Retina (tissue), 1 donor: ENCODE results near the gene LYST.
A peak's percentile ranks its signal among the peaks of the same experiment; 100 is the strongest.
"Not testable (repeated sequence)": the region's sequence is repeated elsewhere in the genome, so short reads cannot be mapped to it uniquely, and the experiment has no call there.

Experiments used
- DNase-seq: peaks from one replicate; pipeline ENCODE4 v3.0.0-alpha.2; 2016

The LYST gene

DNA sequence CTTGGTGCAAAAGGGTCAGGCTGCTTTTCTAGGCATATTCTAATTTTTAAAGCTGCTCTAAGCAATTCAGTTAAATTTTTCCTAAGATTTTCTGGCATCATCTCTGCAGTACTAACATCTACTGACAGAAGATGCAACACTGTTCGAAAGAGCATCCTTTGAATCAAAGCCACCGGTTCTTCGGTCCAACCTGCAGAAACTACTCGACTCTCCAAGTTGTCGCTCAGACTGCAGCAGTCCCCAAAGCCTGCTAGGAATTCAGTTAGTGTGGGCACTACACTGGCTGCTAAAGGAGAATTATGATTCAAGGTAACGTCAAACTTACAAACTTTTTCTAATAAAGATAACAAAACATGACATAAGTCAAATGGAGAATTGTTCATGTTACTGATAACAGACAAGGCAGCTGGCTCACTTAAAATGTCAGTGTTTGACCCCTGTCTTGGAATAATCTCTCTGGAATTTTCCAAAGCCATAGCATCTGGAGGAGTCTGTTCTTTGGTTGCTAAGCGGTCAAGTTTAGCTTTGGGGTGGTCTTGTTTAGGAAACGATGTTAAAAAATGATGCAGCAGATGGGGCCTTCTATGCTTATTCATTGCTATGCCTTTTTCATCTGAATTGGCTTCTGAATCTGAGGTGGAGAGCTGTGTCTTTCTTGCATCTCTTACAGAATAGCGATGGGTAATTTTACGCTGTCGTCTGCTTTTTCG lies 56.9 kb downstream of the LYST start:
- DNase-seq: no peak

DNA sequence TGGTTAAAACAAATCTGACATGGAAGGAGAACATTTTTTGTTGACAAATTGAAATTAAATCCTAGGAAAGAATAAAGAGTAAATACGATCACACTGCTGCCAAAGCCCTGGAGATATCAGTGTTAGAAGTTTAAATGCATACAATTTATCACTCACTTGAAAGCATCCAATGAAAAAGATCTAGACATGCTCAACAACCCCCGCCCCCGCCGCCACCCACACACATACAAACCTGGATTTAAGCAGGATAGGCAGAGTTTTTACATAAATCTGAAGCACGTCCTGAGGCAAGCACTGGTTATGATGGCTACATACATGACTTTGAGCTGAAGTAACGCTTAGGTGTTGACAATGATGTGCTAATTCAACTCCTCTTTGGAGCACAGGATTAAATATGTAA lies 58.5 kb downstream of the LYST start:
- no peak for DNase-seq

DNA sequence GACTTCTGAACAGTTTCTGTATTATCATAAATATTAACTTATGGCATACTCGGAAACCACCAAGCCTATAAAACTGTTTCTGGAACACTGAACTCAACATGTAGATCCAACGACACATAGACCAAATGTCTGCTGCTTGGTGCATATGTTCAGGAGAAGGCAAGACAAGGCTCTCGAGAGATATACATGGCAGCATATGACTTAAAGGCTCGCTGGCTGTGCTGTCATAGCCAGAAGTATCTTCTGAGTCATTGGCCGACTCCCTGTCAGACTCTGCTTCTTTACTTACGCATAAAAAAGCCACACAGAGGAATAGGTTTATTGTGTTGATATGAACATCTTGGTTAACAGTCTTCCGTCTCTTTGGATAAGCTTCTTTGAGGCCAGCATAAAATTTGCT lies 60.6 kb downstream of the LYST start:
- no peak for DNase-seq

DNA sequence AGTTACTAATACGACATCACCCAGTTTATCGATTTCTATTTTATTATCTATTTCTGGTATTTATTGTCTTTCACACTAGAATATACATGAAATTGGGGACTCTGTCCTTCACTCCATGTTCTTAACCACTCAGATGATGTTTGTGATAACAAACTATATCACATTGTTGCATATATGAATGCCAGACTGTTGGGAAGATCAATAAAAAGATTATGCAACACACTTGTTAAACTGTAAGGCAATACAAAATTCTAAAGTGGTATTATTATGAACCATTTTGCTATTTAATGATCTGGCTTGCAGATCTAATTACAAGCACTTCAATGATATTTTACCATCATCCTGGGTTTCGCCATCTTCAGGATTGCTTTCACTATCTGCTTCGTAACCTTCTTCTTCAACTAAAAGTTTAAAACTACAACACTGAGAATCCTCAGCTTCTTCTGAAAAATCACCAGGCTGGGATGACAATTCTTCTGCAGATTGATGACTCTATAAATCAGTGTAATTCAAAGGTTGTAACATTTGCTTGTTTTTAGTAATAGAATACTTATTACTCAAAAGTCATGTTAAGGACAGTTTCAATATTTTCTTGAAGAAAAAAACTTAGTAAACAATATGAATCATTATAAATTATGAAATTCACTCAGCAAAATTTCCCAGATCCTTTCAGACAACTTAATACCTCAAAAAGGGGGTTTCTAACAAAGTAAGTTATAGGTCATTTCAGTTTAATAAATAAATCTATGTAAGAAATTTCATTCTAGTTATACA lies 63.9 kb downstream of the LYST start:
- DNase-seq: no peak

DNA sequence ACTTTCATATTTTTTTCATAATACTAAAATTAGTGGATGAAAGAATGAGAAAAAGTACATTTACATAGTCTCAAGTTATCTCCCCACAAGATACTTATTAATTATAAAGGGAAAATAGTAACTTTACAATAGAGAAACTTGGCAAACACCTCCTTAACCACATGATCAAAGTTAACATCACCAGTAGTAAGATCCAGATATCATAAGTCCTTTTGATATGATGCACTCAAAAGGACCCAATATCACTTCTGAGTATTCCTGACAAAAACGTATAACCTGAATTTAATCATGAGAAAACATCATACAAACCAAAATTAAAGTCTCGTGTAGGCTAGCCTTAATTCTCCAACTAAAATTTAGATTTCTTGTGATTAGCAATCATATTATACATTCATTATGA lies 67.4 kb downstream of the LYST start:
- no peak for DNase-seq

DNA sequence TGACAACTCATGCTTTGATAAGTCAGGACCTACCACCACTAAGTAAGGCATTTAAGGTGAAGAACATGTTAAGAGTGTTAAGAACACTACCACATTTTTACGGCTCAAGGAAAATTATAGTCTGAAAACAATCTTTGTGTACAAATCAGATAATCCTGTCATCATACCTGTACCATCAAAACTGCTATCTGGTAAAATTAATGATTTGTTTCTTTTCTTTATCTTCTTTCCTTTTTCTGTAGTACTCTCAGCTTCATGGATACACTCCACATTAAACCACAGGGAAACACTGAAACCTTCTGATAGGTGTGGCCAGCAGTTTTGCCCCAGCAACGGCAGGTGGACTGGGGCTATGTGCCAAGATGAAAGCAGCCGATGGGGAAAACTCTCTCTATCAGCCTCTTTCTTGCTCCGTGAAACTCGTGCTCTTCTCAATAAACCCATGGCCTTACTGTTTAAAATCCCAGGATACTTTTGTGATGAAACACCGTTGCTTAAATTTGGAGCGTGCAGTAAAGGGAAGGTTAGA lies 75.1 kb downstream of the LYST start:
- DNase-seq: no peak

DNA sequence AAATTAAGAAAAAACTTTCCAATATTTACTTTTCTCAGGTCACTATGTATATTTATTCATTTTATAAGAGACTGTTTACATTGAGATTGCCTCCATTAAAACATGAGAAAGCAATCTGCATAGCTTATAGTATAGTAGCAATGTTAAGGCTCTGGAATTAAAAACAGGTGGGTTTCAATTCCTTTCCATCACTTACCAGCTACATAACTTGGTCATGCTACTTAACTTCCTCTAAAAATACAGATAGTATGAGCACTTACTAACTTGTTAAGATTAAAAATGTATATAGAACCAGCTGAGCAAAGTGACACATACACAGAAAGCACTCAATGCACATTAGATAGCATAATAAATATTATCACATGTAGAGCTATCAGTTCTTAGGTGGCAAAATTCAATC lies 76.6 kb downstream of the LYST start:
- no peak for DNase-seq

DNA sequence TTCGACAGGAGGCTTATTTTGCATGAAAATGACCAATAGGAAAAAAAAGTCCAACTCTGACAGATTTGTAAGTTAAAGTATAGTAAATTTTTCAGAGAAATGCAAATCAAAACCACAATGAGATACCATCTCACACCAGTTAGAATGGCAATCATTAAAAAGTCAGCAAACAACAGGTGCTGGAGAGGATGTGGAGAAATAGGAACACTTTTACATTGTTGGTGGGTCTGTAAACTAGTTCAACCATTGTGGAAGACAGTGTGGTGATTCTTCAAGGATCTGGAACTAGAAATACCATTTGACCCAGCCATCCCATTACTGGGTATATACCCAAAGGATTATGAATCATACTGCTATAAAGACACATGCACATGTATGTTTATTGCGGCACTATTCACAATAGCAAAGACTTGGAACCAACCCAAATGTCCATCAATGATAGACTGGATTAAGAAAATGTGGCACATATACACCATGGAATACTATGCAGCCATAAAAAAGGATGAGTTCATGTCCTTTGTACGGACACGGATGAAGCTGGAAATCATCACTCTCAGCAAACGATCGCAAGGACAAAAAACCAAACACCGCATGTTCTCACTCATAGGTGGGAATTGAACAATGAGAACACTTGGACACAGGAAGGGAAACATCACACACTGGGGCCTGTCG lies 80.3 kb downstream of the LYST start:
- DNase-seq: not testable (repeated sequence)

DNA sequence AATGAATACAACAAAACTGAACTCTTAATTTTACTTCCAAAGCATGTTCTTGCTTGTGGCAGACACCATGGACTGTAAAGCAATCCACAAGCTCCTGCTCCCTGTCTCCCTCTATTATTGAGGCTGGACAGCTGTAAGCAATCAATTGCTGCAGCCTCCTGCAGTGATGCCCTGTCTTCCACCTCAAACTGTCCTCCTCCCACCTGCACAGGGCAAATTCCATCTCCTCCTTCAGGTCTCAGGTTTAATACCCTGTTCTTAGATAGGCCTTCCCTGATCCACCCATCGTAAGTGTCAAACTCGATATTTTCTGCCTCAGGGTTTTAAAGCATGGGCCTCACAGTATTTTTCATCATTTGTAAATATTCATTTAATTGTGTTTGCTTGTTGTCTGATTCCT lies 81.8 kb downstream of the LYST start:
- DNase-seq: no peak

DNA sequence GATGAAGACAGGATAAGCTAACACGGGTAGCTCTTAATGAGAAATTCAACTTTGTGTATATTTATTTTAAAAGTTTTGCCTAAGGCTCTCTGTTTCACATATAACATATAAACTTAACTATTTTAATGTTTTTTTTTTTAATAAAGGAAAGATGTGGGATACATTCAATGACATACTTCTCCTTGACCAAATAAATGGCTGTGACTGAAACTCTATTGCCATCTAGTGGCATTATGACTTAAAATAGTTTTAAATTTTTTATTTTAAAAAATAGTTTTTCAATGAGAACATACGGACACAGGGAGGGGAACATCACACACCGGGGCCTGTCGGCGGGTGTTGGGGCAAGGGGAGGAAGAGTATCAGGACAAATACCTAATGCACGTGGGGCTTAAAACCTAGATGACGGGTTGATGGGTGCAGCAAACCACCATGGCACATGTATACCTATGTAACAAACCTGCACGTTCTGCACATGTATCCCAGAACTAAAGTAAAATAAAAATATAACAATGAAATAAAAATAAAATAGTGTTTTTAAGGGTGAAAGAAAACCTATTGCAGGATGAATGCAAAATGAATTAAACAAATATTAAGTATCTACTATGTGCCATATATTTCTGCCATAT lies 83.4 kb downstream of the LYST start:
- DNase-seq: peak; percentile 4

DNA sequence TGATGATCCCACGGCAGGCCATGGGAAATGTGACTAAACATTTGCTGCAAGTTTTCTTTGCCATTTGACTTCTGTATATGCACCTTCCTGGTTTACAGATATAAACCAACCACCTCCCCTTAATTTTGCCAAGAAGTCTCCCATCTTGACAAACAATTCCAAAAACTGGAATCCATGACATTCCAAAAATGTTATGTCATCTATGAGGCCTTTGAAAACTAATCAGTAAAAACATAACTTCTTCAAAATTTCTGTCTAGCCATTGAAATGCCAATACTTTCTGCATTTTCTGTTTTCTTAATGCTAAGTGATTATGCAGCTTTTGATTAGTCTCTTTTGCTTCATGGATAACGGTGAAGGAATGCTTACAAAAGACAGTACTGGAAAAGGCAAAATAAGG lies 84.1 kb downstream of the LYST start:
- no peak for DNase-seq

DNA sequence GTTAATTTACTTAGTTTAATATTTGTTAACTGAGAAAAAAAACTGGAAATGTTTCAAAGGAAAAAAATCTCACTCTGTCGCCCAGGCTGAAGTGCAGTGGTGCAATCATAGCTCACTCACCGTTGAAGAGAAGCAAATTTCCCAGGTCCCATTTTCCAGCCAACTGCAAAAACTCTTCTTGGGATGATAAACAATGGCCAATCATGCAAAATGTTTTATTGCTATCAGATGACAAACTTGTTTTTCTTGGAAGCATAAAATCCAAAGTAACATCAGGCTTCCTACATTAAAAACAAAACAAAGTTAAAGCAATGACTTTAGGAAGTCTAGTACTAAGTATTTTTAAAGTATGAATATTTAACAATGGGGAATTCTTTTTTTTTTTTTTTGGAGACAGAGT lies 84.9 kb downstream of the LYST start:
- DNase-seq: no peak

DNA sequence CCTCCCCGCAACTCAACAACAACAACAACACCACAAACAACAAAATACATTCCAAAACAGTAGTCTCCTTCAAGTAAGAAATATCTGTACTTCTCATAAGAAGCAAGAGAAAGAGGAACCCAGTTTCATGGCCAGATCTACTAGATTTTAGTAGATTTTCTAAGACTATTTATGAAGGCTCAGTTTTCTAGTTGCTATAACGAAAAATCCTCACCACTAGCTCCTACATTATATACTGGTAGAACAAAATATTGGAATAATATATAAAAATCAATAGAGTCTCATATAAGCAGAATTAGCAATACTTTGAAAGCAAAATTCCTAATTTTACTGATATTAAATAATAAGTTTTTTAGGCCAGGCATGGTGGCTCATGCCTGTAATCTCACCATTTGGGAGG lies 86.9 kb downstream of the LYST start:
- no peak for DNase-seq

DNA sequence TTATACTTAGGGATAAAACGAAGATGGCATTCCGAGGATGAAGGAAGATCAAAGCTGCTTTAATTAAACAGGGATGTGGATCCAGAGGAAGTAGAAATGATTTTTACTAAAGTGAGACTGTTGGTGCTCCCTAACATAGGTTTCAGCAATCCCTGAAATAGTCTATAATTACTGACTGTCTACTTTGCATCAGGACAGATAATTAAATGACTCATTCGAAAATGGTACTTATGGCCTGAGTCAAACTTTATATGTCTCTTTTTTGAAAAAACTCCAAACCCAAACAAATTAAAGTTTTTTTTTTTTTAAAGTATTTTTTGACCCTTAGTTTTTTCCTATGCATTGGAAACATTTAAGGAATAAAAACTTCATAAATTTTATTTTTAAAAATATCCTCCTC lies 90.3 kb downstream of the LYST start:
- no peak for DNase-seq

DNA sequence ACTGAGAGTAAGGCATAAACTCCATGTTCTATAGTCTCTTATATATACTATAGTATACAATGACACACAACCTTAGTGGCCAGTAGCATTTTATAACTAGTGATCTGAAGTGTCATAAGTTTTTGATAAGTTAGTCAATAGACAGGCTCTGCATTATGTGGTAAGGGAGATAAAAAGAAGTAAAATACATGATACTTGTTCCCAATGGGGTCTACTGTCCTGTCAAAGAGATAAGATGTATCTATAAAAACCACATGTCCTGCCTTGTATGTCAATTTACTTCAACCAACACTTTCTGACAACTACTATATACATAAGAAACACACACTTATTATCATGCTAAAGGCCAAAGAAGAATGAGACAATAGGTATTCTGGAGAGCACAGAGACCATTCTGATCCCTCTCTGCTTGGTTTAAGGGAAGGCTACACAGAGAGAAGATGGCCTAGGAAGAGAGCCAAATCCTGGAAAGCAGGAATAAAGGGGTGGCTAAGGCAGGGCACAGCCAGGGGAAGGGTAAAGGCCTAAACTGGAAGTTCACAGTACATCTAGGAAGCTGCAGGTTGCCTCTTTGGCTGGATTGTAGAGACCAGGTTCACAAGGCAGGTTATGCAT lies 91.4 kb downstream of the LYST start:
- DNase-seq: no peak

DNA sequence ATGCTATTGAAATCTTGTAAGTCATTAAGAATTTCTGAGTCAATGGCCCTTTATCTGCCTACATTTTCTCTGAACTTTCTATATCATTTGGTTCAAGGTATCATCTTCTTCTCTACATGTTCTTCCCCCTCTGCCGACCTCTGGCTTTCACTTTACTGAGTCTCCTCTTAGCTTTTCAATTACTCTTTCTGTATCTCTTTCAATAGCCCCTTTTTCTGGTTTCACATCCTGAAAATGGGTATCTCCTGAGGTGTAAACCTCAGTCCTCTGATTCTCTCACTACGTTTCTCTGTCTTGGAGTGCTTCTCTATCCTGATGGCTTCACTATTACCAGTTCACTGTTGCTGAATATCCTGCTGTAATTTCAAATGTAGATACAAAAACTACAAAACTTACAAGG lies 98.9 kb downstream of the LYST start:
- no peak for DNase-seq

DNA sequence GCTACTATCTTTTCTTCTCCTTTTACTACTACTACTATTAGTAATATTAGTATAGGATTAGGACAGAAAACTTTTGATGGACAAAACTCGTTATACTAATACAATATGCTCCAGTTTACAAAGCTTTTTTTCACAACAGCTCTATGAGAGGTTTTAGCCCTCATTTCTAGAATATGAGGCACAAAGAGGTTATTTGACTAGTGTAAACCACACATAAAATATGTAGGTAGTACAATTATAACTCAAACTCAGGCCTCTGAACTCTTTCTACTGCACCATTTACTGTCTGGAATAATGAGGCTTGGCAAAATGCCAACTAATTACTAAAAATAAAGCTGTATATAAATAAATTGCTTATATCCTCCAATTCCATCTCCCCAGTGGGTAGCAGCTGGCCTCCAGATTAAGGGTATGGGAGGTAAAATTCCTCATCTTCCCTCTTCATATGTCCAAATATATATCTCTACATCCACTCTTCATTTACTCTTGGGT lies 99.9 kb downstream of the LYST start:
- no peak for DNase-seq

DNA sequence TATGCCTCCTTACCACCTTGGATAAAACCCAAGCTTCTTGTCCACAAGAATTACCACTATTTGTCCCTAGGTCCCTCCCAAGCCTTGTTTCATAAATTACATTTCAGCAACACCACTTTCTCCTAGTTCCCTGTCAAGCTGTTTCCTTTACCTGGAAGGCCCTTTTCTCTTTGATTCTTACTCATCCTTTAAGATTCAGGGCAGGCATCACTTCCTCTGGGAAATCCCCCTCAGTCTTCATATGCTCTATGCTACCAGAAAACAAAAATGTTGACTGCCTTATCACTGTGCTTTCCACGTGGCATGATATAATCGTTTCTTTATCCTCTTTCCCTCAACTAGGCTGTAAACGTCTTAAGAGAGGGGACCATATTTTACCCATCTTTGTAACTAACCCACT lies 102.7 kb downstream of the LYST start:
- no peak for DNase-seq

DNA sequence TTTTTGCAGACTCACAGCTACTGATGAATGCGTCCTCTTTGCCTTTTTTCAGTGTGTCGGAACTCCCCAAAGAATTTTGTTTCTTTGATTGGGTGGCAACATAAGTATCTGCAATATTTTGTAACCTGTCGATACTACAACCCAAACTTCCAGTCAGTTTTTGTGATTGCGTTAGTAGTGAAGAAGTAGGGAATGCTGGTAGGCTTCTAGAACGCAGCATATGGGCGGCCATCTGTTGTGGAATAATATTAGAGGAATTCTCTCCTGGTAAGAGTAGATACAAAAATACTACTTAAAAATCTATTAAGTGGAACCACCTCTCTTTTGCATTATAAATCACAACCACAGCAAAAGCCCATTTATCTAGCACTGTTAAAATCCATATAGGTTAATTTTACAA lies 107.4 kb downstream of the LYST start:
- DNase-seq: no peak

DNA sequence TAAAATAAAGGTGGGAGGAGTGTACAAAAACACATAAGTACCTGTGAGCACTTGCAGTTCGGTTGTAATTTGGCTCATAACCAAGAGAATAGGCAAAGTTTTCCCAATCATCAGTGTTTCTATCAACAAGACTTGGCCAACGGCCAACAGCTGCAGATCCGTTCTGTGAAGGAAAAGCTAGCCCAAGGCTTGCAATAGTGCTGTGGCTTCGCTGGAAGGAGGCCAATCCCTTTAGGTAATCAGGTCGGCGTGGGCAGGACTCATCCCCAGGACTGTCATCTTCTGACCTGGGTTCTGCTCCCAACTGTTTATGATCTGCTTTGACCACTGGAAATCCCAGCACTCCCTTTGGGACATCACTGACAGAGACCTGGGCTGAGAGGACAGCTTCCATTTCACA lies 107.8 kb downstream of the LYST start:
- no peak for DNase-seq

DNA sequence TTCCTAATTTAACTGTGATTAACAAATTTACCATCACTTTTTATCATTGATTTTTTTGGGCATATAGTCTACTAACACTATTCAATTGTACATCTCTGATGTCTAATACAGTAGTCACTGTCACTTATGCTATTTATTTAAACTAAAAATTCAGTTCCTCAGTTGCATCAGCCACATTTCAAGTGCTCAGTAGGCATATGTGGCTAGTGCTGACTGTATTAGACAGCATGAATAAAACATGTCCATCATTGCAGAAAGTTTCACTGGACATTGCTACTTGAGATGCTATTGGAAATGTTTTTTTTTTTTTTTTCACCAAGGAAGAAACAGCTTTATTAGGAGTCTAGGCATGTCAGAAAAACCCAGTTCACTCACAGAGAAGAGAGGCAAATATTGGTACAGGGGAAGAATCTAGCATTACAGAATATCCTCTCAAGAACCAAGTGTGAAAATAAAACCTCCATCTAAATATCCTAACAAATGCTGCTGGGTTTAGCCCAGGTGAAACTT lies 109.1 kb downstream of the LYST start:
- DNase-seq: no peak

DNA sequence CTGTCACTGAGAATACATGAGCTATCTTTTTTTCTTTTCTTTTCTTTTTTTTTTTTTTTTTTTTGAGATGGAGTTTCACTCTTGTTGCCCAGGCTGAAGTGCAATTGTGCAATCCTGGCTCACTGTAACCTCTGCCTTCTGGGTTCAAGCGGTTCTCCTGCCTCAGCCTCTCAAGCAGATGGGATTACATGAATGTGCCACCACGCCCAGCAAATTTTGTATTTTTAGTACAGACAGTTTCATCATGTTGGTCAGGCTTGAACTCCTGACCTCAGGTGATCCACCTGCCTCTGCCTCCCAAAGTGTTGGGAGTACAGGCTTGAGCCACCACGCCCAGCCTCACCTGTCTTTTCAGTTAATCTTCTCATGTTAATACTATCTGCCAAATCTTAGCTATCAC lies 112.5 kb downstream of the LYST start:
- DNase-seq: not testable (repeated sequence)
